CD1c-positive myeloid dendritic cell (primary cell): ENCODE measurements around the gene SLC26A3.
A peak's percentile ranks its signal among the peaks of the same experiment; 100 is the strongest.
"Not testable (repeated sequence)": the region's sequence is repeated elsewhere in the genome, so short reads cannot be mapped to it uniquely, and the experiment has no call there.

Experiments used
- DNase-seq: peaks from one replicate; pipeline ENCODE4 v3.0.0-alpha.2; 2016; ENCODE audit errors: extremely low spot score

The SLC26A3 gene

DNA sequence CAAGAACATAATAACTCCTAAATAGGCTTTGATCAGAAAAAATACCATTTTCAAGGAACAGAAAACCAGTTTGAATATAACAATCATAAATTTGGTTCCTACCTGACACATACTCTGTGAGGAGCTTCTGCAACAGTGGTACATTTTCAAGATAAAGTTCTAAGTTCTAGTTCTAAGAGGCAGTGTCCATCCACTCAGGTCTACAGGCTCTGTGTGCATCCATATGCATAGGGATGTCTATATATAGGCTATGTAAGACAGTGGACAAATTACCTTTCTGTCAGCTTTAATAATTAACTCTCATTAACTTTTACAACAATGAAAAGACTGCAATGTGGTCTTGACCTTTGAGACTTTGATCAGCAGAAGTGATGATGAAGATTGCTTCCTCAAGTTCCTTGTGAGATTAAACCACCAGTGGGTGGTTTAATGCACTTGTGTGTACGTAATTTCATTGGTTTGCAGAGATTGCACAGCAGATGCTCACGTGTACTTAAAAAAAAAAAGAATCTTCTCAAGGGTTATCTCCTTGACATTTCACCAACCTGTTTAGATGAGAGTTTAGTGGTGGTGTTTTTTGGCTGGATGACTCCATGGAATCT lies at the start of gene SLC26A3:
Gene SLC26A3 (minus strand): TSS at position 215 of the 602 bp plus-strand sequence. CDS start 8,714 bp downstream, outside the sequence.
- DNase-seq, result no peak

DNA sequence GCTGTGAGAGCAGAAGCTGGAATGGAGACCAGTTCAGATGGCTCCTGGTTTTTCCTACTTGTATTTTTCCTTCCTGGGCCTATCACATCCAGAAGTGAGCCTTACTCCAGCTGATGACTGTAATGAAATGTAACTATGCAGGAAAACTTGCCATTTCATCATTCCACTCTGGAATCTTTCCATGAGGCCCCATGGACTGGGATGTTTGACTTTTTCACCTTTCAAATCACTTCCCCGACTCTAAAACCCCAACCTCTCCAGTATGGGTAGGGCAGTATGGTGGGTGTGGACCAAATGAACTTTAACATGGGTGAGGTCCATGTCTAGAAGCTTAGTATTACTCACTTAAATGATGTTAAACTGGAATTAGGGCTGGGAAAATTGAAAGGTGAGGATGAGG lies 47.6 kb upstream of the SLC26A3 start:
- no peak for DNase-seq

DNA sequence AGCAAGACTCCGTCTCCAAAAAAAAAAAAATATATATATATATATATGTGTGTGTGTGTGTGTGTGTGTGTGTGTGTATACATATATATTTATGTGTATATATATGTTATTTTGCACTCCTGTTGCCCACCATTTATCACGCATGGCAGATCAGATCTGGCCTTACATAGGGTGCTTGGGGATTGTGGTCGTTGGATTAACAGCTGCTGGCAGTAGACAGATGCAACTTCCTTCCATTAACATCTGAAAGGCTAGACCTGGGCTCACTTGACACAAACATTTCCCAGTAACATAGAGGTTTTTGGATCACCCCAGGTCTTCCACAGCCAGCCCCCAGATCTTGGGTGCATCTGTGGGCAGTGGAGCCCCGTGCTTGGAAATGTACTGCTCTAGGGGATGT lies 47.2 kb upstream of the SLC26A3 start:
- no peak for DNase-seq

DNA sequence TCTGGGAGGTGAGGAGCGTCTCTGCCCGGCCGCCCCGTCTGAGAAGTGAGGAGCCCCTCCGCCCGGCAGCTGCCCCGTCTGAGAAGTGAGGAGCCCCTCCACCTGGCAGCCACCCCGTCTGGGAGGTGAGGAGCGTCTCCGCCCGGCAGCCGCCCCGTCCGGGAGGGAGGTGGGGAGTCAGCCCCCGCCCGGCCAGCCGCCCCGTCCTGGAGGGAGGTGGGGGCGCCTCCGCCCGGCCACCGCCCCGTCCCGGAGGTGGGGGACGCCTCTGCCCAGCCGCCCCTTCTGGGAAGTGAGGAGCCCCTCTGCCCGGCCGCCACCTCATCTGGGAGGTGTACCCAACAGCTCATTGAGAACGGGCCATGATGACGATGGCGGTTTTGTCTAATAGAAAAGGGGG lies 45.2 kb upstream of the SLC26A3 start:
- not testable (repeated sequence) for DNase-seq

- not testable (repeated sequence) for DNase-seq
These were observed 44.8 kb upstream of the SLC26A3 start for GRCh38 chr7:107847836-107848175.

DNA sequence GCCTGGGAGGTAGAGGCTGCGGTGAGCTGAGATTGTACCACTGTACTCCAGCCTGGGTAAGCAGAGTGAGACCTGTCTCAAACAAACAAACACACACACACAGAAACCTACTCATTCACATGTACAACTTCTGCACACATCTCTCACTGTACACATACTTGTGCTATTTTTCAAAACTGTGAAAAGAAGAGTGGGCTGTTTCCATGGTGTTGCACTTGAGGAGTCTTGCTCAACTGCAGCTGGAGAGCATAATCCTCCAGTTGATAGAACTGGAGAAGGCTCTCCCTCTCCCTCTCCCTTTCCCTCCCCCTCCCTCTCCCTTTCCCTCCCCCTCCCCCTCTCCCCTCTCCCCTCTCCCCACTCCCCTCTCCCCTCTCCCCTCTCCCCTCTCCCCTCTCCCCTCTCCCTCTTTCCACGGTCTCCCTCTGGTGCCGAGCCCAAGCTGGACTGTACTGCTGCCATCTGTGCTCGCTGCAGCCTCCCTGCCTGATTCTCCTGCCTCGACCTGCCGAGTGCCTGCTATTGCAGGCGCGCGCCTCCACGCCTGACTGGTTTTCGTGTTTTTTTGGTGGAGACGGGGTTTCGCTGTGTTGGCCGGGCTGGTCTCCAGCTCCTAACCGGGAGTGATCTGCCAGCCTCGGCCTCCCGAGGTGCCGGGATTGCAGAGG lies 44.3 kb upstream of the SLC26A3 start:
- no peak for DNase-seq

- peak; percentile 5 for DNase-seq
These were observed 43.3 kb upstream of the SLC26A3 start for GRCh38 chr7:107846324-107846723.

DNA sequence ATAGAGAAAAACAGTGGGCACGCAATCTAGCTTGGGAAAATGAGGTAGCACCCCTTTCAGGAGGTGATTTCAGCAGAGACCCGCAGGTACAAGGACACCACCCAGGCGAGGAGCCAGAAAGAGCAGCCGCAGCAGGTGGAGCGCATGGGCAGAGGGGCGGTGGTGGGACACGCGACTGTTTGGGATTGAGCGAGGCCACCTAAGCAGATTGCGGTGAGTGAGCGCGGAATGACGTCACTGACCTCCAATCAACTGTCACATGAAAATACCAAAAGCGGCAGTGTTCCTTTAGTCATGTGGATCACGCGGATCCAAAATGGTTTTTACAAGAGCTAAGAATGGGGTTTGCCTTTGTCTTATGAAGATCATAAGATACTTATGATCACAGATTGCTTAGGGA lies 40.2 kb upstream of the SLC26A3 start:
- no peak for DNase-seq

- no peak for DNase-seq
These were observed 39.2 kb upstream of the SLC26A3 start for GRCh38 chr7:107842213-107842612.

GRCh38 chr7:107838816-107839565 lies 36.0 kb upstream of the SLC26A3 start:
- no peak for DNase-seq

DNA sequence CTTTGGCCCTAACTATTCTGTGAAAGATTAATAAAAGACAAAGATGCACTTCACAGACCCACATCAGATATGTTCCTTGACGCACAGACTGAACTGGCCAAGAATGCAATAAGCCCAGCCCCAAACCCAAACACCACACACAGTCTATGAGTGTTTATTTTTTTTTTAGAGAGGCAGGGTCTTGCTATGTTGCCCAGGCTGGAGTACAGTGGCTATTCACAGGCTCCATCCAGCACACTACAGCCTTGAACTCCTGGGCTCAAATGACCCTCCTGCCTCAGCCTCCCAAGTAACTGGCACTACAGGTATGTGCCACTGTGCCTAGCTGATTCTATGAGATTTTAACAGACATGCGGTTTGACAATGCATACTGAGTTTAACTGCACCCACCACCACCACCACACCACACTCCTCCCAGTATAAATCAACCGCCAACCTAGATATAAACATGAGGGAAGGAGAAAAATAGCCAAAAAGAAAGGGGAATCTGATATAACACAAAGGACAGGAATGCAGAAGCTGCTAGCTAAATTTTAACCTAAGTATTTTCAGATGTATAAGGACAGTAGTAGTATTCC lies 35.1 kb upstream of the SLC26A3 start:
- no peak for DNase-seq

DNA sequence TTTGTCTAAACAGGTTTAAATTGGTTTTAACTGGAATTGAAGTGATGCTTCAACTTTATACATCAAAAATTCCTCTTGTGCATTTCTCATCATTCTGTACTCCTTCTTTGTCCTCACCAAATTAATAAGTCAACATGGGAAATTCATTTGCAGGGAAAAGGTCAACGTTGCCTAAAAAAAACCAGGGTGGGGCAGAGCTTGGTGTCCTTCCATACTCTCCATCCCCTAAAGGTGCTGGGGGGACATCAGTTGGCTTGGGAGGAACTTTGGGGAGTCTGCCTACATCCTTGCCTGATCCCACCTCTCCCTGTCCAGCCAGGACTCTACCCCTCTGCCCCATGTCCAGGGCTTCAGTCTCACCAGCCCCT lies 34.1 kb upstream of the SLC26A3 start:
- no peak for DNase-seq

- no peak for DNase-seq
These were observed 33.5 kb upstream of the SLC26A3 start for GRCh38 chr7:107836237-107837144.

DNA sequence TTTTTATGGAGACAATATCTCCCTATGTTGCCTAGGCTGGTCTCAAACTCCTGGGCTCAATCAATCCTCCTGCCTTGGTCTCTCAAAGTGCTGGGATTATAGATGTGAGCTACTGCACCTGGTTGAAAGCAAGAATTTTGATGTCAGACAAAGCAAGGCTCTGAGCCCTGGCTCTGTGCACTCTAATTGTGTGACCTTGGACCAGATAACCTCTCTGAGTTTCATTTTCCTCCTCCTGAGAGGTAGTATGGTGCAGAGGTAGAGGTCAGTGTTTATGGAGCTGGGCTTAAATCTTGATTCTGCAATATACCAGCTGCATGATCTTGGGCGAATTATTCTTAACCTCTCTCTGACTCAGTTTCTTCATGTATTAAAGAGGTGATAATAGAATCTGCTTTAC lies 31.4 kb upstream of the SLC26A3 start:
- no peak for DNase-seq

DNA sequence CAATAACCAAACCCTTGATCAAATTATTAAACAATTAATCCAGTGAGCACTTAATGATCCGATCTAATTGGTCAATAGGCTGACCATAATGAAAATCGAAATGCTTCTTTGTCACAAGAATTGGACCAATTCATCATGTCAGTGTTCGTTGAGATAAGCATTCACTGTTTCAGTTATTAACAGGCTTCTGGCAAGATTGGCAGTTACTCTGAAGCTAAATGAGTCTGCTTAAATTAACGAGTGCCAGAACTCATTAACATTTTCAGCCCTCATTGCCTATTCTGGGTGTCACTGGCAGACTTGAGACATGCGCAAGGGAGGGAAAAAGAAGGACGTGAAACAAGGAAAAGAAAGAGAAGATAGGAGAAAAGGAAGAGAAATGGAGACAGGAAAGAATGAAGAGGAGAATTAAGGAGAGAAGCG lies 30.7 kb upstream of the SLC26A3 start:
- no peak for DNase-seq

- DNase-seq, result no peak
These were observed 27.4 kb upstream of the SLC26A3 start for GRCh38 chr7:107830420-107830819.

DNA sequence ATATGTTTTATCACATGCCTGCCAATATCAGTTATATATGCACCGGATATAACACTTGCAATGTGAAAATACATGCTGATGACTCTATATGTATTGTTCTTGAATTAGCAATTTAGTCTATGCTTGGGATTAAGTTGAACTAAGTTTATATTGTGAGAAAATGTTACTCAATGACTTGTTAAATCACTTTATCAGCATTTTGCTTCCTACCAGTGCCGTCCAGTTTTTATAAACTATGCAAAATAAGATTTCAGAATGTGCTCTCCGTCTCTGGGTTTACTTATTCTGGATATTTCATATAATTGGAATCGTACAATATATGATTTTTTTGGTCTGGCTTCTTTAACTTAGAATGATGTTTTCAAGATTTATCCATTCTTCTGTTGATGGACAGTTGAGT lies 25.5 kb upstream of the SLC26A3 start:
- no peak for DNase-seq

DNA sequence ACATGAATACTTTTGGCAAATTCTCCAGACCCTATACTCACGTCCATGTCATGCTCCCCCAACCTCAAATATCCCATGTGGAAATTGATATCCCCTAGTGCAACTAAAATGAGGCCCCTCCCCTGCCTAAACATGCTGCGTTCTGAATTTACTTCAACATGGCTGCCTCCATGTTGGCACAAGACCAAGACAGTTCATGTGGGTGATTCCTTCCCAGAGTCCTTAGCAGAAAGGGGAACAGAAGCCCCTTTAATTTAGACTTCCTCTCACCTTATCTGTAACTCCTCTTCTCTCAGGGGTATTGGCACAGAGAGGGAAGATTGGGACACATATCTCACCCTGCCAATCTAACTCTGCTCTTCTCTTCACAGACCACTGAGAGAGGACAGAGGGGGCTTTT lies 24.5 kb upstream of the SLC26A3 start:
- DNase-seq, result no peak

GRCh38 chr7:107826451-107826850 lies 23.4 kb upstream of the SLC26A3 start:
- no peak for DNase-seq

DNA sequence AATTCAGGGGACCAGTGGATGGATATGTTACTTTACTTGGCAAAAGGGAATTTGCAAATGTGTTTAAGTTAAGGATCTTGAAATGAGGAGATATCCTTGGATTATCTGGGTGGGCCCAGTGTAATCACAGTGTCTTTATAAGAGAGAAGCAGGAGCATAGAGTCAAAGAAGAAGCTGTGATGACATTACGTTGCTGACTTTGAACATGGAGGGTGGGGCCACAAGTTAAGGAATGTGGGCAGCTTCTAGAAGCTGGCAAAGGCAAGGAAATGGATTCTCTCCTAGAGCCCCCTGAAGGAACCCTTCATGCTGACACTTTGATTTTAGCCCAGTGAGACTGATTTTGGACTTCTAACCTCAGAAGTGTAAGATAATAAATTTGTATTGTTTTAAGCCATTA lies 21.8 kb upstream of the SLC26A3 start:
- DNase-seq, result no peak

- no peak for DNase-seq
These were observed 15.6 kb upstream of the SLC26A3 start for GRCh38 chr7:107818622-107819021.
